T-helper 1 cell treated with Interleukin-12 subunit alpha and Interleukin-12 subunit beta and Interleukin-4 antibody, amounts not matched to agents 30 μg/mL and 1 μg/mL, for 36 hours (primary cell): Measurements from ENCODE around the gene CELF1.

Source experiments
- H3K27ac Mint-ChIP-seq: one replicate; pipeline ENCODE4 v1.8.0; 2021; ENCODE audit warnings: mild to moderate bottlenecking, mixed read lengths
- H3K27me3 Mint-ChIP-seq: one replicate; pipeline ENCODE4 v1.8.0; 2021; ENCODE audit warnings: low read depth, mixed read lengths
- H3K36me3 Mint-ChIP-seq: one replicate; pipeline ENCODE4 v1.8.0; 2021; ENCODE audit warnings: low read depth, mixed read lengths
- H3K4me1 Mint-ChIP-seq: one replicate; pipeline ENCODE4 v1.8.0; 2021; ENCODE audit warnings: low read depth, mixed read lengths
- H3K4me3 Mint-ChIP-seq: one replicate; pipeline ENCODE4 v1.8.0; 2021; ENCODE audit warnings: mild to moderate bottlenecking, moderate library complexity, mixed read lengths
- H3K9me3 Mint-ChIP-seq: one replicate; pipeline ENCODE4 v1.8.0; 2021; ENCODE audit warnings: mixed read lengths

Gene CELF1

GRCh38 chr11:47483457-47483856 lies 69.5 kb downstream of the CELF1 start:
- H3K36me3 Mint-ChIP-seq, result peaks cover 52% of the 10 kb centered on the region
- H3K27me3 Mint-ChIP-seq, result no peaks in the 10 kb centered on the region
- H3K9me3 Mint-ChIP-seq, result no peaks in the 10 kb centered on the region
- H3K4me1 Mint-ChIP-seq, result peaks cover 6% of the 10 kb centered on the region
- H3K27ac Mint-ChIP-seq, result no peak overlapping the region
- H3K4me3 Mint-ChIP-seq, result no peak overlapping the region

- no peaks in the 10 kb centered on the region for H3K9me3 Mint-ChIP-seq
- H3K4me1 Mint-ChIP-seq, result peaks cover 8% of the 10 kb centered on the region
- no peak overlapping the region for H3K4me3 Mint-ChIP-seq
- no peak overlapping the region for H3K27ac Mint-ChIP-seq
- H3K27me3 Mint-ChIP-seq, result no peaks in the 10 kb centered on the region
- peaks cover 40% of the 10 kb centered on the region for H3K36me3 Mint-ChIP-seq
These were observed 72.2 kb downstream of the CELF1 start for GRCh38 chr11:47480762-47481161.

GRCh38 chr11:47478651-47479329 lies 74.1 kb downstream of the CELF1 start:
- Mint-ChIP-seq H3K27ac (no peak overlapping the region), H3K36me3 (peaks cover 39% of the 10 kb centered on the region), H3K27me3 (no peaks in the 10 kb centered on the region)

GRCh38 chr11:47477753-47478152 lies 75.2 kb downstream of the CELF1 start:
- H3K27ac Mint-ChIP-seq, result no peak overlapping the region
- no peak overlapping the region for H3K4me3 Mint-ChIP-seq
- H3K36me3 Mint-ChIP-seq, result peaks cover 40% of the 10 kb centered on the region
- no peaks in the 10 kb centered on the region for H3K9me3 Mint-ChIP-seq
- H3K4me1 Mint-ChIP-seq, result peaks cover 8% of the 10 kb centered on the region
- no peaks in the 10 kb centered on the region for H3K27me3 Mint-ChIP-seq

More at GRCh38 chr11:47478651-47479329, 74.1 kb downstream of the CELF1 start:
- Mint-ChIP-seq H3K4me3 (no peak overlapping the region), H3K9me3 (no peaks in the 10 kb centered on the region), H3K4me1 (peaks cover 8% of the 10 kb centered on the region)

DNA sequence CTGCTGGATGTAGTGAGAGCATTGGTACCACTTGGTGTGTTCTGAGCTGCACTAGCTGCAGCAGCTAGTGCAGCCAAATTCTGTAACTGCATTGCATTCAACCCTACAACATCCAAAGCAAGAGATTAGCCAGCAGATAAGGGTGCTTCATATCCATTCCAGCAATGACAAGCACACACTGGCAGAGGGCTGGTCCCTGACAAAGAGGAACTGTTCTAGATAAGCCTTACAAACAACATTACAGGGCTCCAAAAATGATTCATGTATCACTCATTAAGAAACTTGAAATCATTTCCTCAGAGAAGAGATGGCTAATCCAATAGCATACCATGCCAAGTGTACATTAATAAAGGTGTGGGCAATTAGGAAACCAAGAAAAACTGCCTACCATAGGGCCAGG lies 75.6 kb downstream of the CELF1 start:
- Mint-ChIP-seq H3K4me3 (no peak overlapping the region), H3K4me1 (peaks cover 8% of the 10 kb centered on the region), H3K27ac (peak overlapping the region; percentile 46), H3K9me3 (no peaks in the 10 kb centered on the region), H3K27me3 (no peaks in the 10 kb centered on the region), H3K36me3 (peaks cover 39% of the 10 kb centered on the region)

GRCh38 chr11:47470671-47471070 lies 82.3 kb downstream of the CELF1 start:
- Mint-ChIP-seq H3K27ac (no peak overlapping the region), H3K36me3 (peaks cover 50% of the 10 kb centered on the region), H3K27me3 (no peaks in the 10 kb centered on the region), H3K9me3 (no peaks in the 10 kb centered on the region), H3K4me3 (no peak overlapping the region), H3K4me1 (peaks cover 12% of the 10 kb centered on the region)

DNA sequence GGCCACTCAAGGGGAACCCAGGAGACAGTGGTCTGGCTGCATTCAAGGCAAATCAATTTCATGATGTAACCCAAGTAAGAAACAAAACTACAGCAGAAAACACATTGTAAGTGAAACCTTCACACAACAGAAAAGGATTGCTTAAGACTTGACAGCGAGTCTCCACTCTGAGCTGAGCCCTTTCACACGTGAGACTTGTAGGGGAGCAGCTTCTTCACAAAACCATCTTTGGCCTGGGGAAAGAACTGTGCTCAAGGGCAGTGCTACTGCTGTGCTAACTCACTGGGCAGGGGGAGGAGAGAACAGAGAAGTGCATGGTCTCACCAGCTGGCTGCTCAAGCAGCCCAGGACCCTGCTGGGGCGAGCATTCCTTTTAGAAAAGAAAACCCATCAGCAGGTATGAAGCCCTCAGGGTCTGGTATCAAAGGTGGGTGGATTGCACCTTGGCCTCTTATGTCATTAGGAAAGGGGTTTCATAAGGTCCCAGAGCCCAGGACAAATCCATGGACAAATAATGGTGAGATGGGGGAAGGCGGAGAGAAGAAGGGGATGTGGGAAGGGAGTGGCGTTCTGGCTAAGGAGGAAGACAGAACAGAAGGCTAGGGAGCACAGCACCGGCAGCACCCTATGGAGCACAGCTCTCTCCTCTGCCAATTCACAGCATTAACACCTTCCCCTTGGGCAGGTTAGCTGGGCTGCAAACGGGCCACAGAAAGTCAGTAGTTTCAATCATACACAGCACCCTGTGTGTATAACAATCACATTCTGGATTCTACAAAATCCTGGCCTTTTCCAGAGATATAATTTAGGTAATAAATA lies 83.4 kb downstream of the CELF1 start:
- H3K4me1 Mint-ChIP-seq, result peaks cover 12% of the 10 kb centered on the region
- H3K9me3 Mint-ChIP-seq, result no peaks in the 10 kb centered on the region
- no peaks in the 10 kb centered on the region for H3K27me3 Mint-ChIP-seq
- no peak overlapping the region for H3K4me3 Mint-ChIP-seq
- H3K27ac Mint-ChIP-seq, result peak overlapping the region; percentile 29
- peaks cover 48% of the 10 kb centered on the region for H3K36me3 Mint-ChIP-seq

DNA sequence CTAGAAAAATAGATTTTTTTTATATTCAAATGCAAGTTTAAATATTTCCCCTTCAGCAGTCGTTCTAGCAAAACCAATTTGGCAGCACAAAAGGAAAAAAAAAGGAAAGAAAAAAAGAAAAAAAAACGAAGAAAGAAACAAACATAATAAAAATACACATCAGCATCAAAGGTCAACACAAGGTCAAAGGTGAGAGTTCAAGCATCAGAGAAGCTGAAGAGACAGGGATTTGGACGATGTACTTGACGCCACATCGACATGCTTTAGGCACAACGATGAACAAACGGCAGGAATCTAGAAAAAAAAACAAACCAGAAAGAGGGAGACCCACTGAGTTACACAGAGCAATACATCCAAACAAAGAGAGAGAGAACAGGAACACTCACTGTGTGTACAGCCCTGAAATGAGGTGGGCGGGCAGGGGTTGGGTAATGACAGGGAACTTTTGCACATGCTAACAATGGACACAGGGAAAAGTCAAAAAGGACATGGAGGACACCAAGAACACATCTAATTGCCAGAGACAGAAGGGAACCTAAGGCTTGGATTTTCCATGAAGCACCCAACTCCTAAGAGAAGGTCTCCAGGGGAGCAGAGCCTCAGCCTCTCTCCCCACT lies 84.2 kb downstream of the CELF1 start:
- Mint-ChIP-seq H3K9me3 (no peaks in the 10 kb centered on the region), H3K4me1 (peaks cover 13% of the 10 kb centered on the region), H3K4me3 (no peak overlapping the region), H3K27ac (peak overlapping the region; percentile 42), H3K27me3 (no peaks in the 10 kb centered on the region), H3K36me3 (peaks cover 42% of the 10 kb centered on the region)

DNA sequence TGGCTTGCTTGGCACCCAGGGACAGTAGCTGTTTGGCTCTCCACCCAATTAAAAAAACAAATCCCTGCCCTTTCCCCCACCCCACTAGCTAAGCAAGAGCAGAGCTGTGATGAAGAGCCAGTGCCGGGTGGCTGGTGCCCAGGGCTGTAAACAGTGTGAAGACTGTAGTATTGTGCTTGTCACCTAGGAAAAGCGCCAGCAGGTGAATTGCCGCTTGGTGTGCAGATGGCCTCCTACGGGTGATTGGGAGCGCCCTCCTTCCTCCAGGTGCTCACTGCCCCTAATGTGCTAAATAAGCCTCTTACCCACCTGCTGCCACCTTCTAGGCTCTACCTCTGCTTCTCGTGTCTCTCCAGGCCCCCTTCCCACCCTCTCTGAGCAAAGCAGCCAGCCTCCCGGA lies 85.6 kb downstream of the CELF1 start:
- Mint-ChIP-seq H3K27me3 (no peaks in the 10 kb centered on the region), H3K9me3 (no peaks in the 10 kb centered on the region), H3K4me1 (peaks cover 13% of the 10 kb centered on the region), H3K27ac (no peak overlapping the region), H3K36me3 (peaks cover 32% of the 10 kb centered on the region), H3K4me3 (no peak overlapping the region)

DNA sequence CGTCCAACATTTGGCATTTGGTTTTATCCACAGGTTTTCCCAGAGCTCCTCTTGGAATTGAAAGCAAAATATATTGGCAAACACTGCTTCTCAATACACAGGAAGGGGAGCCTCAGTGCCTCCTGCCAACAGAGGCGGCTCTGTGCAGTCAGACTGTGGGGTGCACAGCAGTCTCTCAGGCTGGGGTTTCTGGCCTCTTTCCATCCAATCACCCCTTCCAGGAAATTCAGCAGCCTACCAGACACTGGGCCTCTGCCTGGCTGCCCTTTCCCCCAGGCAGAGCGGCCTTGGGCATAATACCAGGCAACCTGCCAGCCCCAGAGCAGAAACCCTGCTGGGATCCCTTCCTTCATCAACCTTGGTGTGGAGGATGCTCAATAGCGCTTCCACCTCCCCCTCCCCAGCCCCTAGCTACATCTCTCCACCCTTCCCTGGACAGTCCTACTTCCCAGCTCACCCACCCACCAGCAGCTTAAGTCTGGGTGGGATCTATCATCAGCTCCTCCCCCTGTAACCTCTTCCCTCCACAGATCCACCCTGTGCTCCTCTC lies 86.2 kb downstream of the CELF1 start:
- H3K4me1 Mint-ChIP-seq, result peaks cover 13% of the 10 kb centered on the region
- no peaks in the 10 kb centered on the region for H3K27me3 Mint-ChIP-seq
- H3K27ac Mint-ChIP-seq, result no peak overlapping the region
- H3K4me3 Mint-ChIP-seq, result no peak overlapping the region
- peaks cover 34% of the 10 kb centered on the region for H3K36me3 Mint-ChIP-seq
- H3K9me3 Mint-ChIP-seq, result no peaks in the 10 kb centered on the region

DNA sequence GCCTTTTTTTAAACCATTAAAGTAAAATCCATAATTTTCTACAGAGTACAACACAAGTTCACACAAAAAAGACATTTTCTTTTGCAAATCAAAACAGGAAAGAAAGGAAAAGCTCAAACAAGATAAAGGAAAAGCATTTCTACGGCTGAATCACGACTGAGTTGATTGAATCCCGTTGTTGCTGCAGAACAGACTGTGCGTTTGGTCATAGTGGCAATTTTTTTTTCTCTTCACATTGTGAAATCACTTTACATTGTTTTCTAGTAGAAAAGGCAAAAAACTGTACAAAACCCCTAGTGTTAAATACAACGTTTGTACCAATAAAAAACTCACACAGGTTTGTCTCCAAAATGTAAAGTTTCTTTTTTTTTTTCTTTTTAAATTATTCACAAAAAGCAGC lies 86.7 kb downstream of the CELF1 start:
- peaks cover 13% of the 10 kb centered on the region for H3K4me1 Mint-ChIP-seq
- H3K27me3 Mint-ChIP-seq, result no peaks in the 10 kb centered on the region
- H3K27ac Mint-ChIP-seq, result no peak overlapping the region
- no peak overlapping the region for H3K4me3 Mint-ChIP-seq
- H3K9me3 Mint-ChIP-seq, result no peaks in the 10 kb centered on the region
- H3K36me3 Mint-ChIP-seq, result peaks cover 33% of the 10 kb centered on the region

DNA sequence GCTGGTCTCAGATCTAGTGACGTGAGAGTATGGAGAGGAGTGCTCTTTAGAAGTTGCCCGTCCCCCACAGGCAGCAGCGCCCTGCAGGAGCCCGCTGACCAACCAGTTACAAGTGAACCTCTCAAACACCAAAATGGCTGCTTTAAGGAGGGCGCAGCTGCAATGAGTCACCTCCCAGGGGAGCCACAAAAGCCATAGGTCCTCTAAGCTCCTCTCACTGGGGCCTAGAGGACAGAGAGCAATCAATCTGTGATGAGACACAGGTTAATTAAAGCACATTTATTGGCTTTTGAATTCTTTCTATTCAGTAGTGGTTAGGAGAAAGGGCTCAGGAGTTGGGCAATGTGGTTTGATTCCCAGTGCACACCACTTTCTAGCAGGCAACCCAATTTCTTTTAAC lies 88.4 kb downstream of the CELF1 start:
- H3K27ac Mint-ChIP-seq, result no peak overlapping the region
- no peak overlapping the region for H3K4me3 Mint-ChIP-seq
- no peaks in the 10 kb centered on the region for H3K27me3 Mint-ChIP-seq
- peaks cover 13% of the 10 kb centered on the region for H3K4me1 Mint-ChIP-seq
- H3K9me3 Mint-ChIP-seq, result no peaks in the 10 kb centered on the region
- H3K36me3 Mint-ChIP-seq, result peaks cover 28% of the 10 kb centered on the region

DNA sequence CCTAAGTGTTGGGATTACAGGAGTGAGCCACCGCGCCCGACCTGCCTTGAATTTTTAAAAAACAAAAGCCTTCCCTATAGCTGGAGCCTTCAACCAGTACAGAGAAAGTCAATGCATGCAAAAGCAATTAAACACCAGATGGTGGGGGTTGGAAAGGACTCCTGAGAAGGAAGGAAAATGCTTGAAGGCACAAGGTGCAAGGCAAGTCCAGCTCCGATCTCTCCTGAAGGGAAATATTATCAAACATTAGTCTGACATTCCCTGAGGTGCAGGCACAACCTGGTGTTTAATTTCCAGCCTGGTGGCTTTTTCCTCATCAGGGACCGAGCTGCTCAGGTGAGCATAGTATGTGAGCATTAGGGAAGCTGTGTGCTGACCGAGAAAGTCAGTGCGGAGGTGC lies 91.1 kb downstream of the CELF1 start:
- Mint-ChIP-seq H3K36me3 (peaks cover 14% of the 10 kb centered on the region), H3K27me3 (no peaks in the 10 kb centered on the region), H3K4me3 (no peak overlapping the region), H3K9me3 (no peaks in the 10 kb centered on the region), H3K27ac (no peak overlapping the region), H3K4me1 (peaks cover 3% of the 10 kb centered on the region)

- Mint-ChIP-seq H3K9me3 (no peaks in the 10 kb centered on the region), H3K4me1 (peaks cover 1% of the 10 kb centered on the region), H3K4me3 (no peak overlapping the region), H3K27ac (peak overlapping the region; percentile 42), H3K36me3 (peaks cover 10% of the 10 kb centered on the region), H3K27me3 (no peaks in the 10 kb centered on the region)
These were observed 92.2 kb downstream of the CELF1 start for GRCh38 chr11:47460571-47461235.
